HG03571 (cell line): ENCODE measurements around the gene NDUFAF8.

Experiments used
- ATAC-seq: cut with Tn5 transposase; IDR thresholded peaks from one replicate; pipeline ENCODE4 v1.9.1; 2021; ENCODE audit not compliant: unreplicated experiment

NDUFAF8 gene

GRCh38 chr17:81200695-81201580 lies 38.2 kb upstream of the NDUFAF8 start:
- no peak for ATAC-seq

- no peak for ATAC-seq
These were observed 36.8 kb upstream of the NDUFAF8 start for GRCh38 chr17:81202318-81202717.

- no peak for ATAC-seq
These were observed 36.0 kb upstream of the NDUFAF8 start for GRCh38 chr17:81203136-81203535.

- ATAC-seq = no peak
These were observed 34.5 kb upstream of the NDUFAF8 start for GRCh38 chr17:81204578-81204977.

GRCh38 chr17:81206166-81206565 lies 33.0 kb upstream of the NDUFAF8 start:
- ATAC-seq = no peak

GRCh38 chr17:81206657-81207056 lies 32.5 kb upstream of the NDUFAF8 start:
- no peak for ATAC-seq

GRCh38 chr17:81207610-81208581 lies 31.2 kb upstream of the NDUFAF8 start:
- no peak for ATAC-seq

- ATAC-seq = no peak
These were observed 30.5 kb upstream of the NDUFAF8 start for GRCh38 chr17:81208651-81209050.

GRCh38 chr17:81209141-81209540 lies 30.0 kb upstream of the NDUFAF8 start:
- ATAC-seq = no peak

GRCh38 chr17:81210466-81210865 lies 28.7 kb upstream of the NDUFAF8 start:
- no peak for ATAC-seq

- no peak for ATAC-seq
These were observed 28.2 kb upstream of the NDUFAF8 start for GRCh38 chr17:81210868-81211267.

GRCh38 chr17:81212365-81212764 lies 26.8 kb upstream of the NDUFAF8 start:
- no peak for ATAC-seq

- ATAC-seq = no peak
These were observed 25.1 kb upstream of the NDUFAF8 start for GRCh38 chr17:81213978-81214377.

GRCh38 chr17:81217491-81217890 lies 21.6 kb upstream of the NDUFAF8 start:
- ATAC-seq = no peak

GRCh38 chr17:81218459-81218858 lies 20.7 kb upstream of the NDUFAF8 start:
- no peak for ATAC-seq

GRCh38 chr17:81218991-81219390 lies 20.1 kb upstream of the NDUFAF8 start:
- ATAC-seq = no peak

GRCh38 chr17:81219476-81220180 lies 19.5 kb upstream of the NDUFAF8 start:
- no peak for ATAC-seq

- ATAC-seq = no peak
These were observed 17.7 kb upstream of the NDUFAF8 start for GRCh38 chr17:81221371-81221841.

GRCh38 chr17:81221842-81222619 lies 17.1 kb upstream of the NDUFAF8 start:
- no peak for ATAC-seq

- ATAC-seq = no peak
These were observed 16.6 kb upstream of the NDUFAF8 start for GRCh38 chr17:81222620-81222905.
